Measurements from ENCODE around the gene TP53AIP1. TPM values are rescaled to one million over a fixed set of nuclear protein-coding genes. Genes with fewer than 3 reads are reported as not detected.

TP53AIP1 gene
- total and polyA plus RNA-seq, 2 of the 8 experiments (the other 6 are each of a cell fraction or from before 2014, with no cell fraction given), result 0.03 TPM; not detected in 1

DNA sequence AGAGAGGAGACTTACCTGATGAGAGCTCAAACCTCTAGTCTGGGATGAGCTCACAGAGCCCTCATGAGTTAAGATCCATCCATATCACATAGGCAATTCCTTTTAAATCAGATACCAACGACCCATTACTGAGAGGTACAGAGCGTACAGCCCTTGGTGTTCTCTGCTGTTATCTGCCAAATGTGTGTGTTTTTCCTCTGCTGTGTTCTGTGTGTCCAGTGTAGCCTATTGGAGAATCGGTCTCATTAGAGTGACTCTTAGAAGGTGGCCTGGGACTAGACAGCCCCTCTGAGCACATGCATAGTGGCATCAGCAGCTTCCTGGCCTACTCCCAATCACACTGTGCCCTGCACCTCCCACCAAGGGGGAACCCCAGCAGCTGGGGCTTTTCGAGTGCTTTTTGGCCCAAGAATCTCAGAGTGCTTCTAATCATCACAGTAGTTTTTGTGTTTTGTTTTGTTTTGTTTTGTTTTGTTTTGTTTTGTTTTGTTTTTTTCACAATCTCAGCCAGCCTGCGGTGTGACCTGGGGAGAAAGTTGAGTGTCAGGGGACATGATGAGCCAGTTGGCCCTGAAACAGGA lies 25.4 kb downstream of the TP53AIP1 start:
- no peak overlapping the region for H4K8ac ChIP-seq (ENCODE audit: extremely low read depth, insufficient read depth, low read length)
- H3K4ac ChIP-seq (replicated peaks; ENCODE audit: insufficient read length, low read depth, low read length), result no peak overlapping the region
- ChIA-PET CTCF (ENCODE audit: partially characterized antibody) (interaction anchor here (1.0 to 4.8 kb wide), 5 partner anchors 8 to 32 kb away, joined by 3 to 23 read pairs (median 4); no protein-coding TSS in a partner anchor), POLR2A (ENCODE audit: partially characterized antibody) (no interaction called here)
- no peak overlapping the region for H3K18ac ChIP-seq (ENCODE audit: extremely low read depth, low read length)
- no peaks in the 10 kb centered on the region for H3K79me2 ChIP-seq (ENCODE audit: control insufficient read depth in 1 of 2, insufficient read depth in 2 of 2, low read length in 2 of 2)
- no peaks in the 10 kb centered on the region for H3K79me1 ChIP-seq (ENCODE audit: low read depth, low read length)
- DNase-seq (ENCODE audit: low read depth in 1 of 2, low spot score in 2 of 2) (no peak), FAIRE-seq (no peak)
- 81% methylated on average over 5 of the region's 5 CpGs; no CpG with 5 or more reads in 1 of the 2 experiments for WGBS, 2 experiments (ENCODE audit: extremely low coverage in 1 of 2, insufficient coverage in 1 of 2, insufficient read length in 1 of 2, insufficient replicate concordance in 2 of 2, low coverage in 1 of 2, low lambda C conversion rate in 2 of 2, missing lambda C conversion rate in 1 of 2)
- H3K27me3 ChIP-seq (replicated peaks in 1 of 4; ENCODE audit: control insufficient read depth in 3 of 4, extremely low read depth in 1 of 4, insufficient read depth in 3 of 4, low read length in 3 of 4), result peaks cover 0 to 3% (median under 1%) of the 10 kb centered on the region in 4 experiments; a peak in 2 of 7 replicates
- no peak overlapping the region for H2BK20ac ChIP-seq (ENCODE audit: low read length)
- H3K23me2 ChIP-seq (ENCODE audit: low read depth, low read length), result peaks cover 9% of the 10 kb centered on the region; the same call in 1 of the 2 replicates
- no peak overlapping the region for H2BK5ac ChIP-seq (ENCODE audit: low read depth, low read length)
- H3K9ac ChIP-seq (replicated peaks in 1 of 4; ENCODE audit: extremely low read depth in 1 of 4, low read depth in 3 of 4, low read length in 3 of 4), result no peak overlapping the region
- no peak overlapping the region for H2BK12ac ChIP-seq (ENCODE audit: low read depth, low read length)
- H3K36me3 ChIP-seq (ENCODE audit: control insufficient read depth in 2 of 4, insufficient read depth in 4 of 4, low read length in 3 of 4), result no peaks in the 10 kb centered on the region
- H3K14ac ChIP-seq (ENCODE audit: insufficient read length), result no peak overlapping the region
- no peaks in the 10 kb centered on the region for H3K9me3 ChIP-seq (ENCODE audit: insufficient read depth in 2 of 2, low read depth in 1 of 2, low read length in 1 of 2)
- H3K27ac ChIP-seq (ENCODE audit: low read depth, low read length), result no peak overlapping the region
- H4K20me1 ChIP-seq (replicated peaks in 1 of 2; ENCODE audit: control insufficient read depth in 1 of 2, insufficient read depth in 2 of 2, low read length in 2 of 2), result no peaks in the 10 kb centered on the region
- no peaks in the 10 kb centered on the region; a peak in 1 of 7 replicates for H3K4me1 ChIP-seq (replicated peaks in 1 of 4; ENCODE audit: control insufficient read depth in 3 of 4, insufficient read depth in 4 of 4, low read length in 3 of 4)
- no peak overlapping the region for H4K5ac ChIP-seq (ENCODE audit: insufficient read length, low read depth, low read length)
- no peak overlapping the region for H3K56ac ChIP-seq (replicated peaks; ENCODE audit: insufficient read length, low read depth, low read length)
- no peak overlapping the region for H4K91ac ChIP-seq (replicated peaks; ENCODE audit: insufficient read length, low read length)
- no peak overlapping the region for H3K23ac ChIP-seq (ENCODE audit: insufficient read length)
- no peak overlapping the region for H2AK5ac ChIP-seq (ENCODE audit: low read depth, low read length)
- no peak overlapping the region for H3K4me3 ChIP-seq (ENCODE audit: extremely low read depth in 1 of 4, insufficient read depth in 2 of 4, low read depth in 3 of 4, low read length in 4 of 4)
- H2BK120ac ChIP-seq (replicated peaks; ENCODE audit: low read depth, low read length), result no peak overlapping the region
- no peak overlapping the region for H3K4me2 ChIP-seq (ENCODE audit: insufficient read depth in 1 of 2, low read depth in 2 of 2, low read length in 2 of 2)
- no peak overlapping the region for H2BK15ac ChIP-seq (ENCODE audit: low read length)
- H2AFZ ChIP-seq (ENCODE audit: low read length), result no peak overlapping the region
- no peak for TF ChIP-seq SIRT6 (IDR thresholded peaks at IDR 0.05; ENCODE audit: low read length)
- no peak for TF ChIP-seq GABPA (IDR thresholded peaks at IDR 0.05; ENCODE audit: borderline replicate concordance, insufficient read depth, low read length)
- TF ChIP-seq ZNF274 (IDR thresholded peaks at IDR 0.05; ENCODE audit: borderline replicate concordance, extremely low read depth, low read length), result no peak
- no peak for TF ChIP-seq KDM5A (IDR thresholded peaks at IDR 0.05; ENCODE audit: low read length)
- no peak for TF ChIP-seq JUN (IDR thresholded peaks at IDR 0.05; ENCODE audit: low read depth, low read length)
- TF ChIP-seq POLR2AphosphoS5 (IDR thresholded peaks at IDR 0.05; ENCODE audit: low read depth, low read length), result no peak
- TF ChIP-seq, protein P1, sequence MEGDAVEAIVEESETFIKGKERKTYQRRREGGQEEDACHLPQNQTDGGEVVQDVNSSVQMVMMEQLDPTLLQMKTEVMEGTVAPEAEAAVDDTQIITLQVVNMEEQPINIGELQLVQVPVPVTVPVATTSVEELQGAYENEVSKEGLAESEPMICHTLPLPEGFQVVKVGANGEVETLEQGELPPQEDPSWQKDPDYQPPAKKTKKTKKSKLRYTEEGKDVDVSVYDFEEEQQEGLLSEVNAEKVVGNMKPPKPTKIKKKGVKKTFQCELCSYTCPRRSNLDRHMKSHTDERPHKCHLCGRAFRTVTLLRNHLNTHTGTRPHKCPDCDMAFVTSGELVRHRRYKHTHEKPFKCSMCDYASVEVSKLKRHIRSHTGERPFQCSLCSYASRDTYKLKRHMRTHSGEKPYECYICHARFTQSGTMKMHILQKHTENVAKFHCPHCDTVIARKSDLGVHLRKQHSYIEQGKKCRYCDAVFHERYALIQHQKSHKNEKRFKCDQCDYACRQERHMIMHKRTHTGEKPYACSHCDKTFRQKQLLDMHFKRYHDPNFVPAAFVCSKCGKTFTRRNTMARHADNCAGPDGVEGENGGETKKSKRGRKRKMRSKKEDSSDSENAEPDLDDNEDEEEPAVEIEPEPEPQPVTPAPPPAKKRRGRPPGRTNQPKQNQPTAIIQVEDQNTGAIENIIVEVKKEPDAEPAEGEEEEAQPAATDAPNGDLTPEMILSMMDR (IDR thresholded peaks at IDR 0.05; ENCODE audit: control extremely low read depth in 1 of 3, insufficient read depth in 1 of 3, low read depth in 1 of 3, low read length in 3 of 3), result no peak
- TF ChIP-seq NRF1 (IDR thresholded peaks at IDR 0.05; ENCODE audit: low read depth, low read length), result no peak
- no peak for TF ChIP-seq YY1 (IDR thresholded peaks at IDR 0.05; ENCODE audit: low read depth, low read length)
- no peak for TF ChIP-seq CBX5 (IDR thresholded peaks at IDR 0.05; ENCODE audit: low read depth, low read length)
- no peak for TF ChIP-seq RFX5 (IDR thresholded peaks at IDR 0.05; ENCODE audit: borderline replicate concordance, low read depth, low read length)
- TF ChIP-seq RXRA (IDR thresholded peaks at IDR 0.05; ENCODE audit: insufficient read depth, low read depth, low read length), result no peak

All from H1 (cell line).